ENCODE data around the gene IL17REL. TPM values are rescaled to one million over a fixed set of nuclear protein-coding genes. Genes with fewer than 3 reads are reported as not detected.

Gene IL17REL
- total RNA-seq, 1 donor from 2014 or later = not detected

DNA sequence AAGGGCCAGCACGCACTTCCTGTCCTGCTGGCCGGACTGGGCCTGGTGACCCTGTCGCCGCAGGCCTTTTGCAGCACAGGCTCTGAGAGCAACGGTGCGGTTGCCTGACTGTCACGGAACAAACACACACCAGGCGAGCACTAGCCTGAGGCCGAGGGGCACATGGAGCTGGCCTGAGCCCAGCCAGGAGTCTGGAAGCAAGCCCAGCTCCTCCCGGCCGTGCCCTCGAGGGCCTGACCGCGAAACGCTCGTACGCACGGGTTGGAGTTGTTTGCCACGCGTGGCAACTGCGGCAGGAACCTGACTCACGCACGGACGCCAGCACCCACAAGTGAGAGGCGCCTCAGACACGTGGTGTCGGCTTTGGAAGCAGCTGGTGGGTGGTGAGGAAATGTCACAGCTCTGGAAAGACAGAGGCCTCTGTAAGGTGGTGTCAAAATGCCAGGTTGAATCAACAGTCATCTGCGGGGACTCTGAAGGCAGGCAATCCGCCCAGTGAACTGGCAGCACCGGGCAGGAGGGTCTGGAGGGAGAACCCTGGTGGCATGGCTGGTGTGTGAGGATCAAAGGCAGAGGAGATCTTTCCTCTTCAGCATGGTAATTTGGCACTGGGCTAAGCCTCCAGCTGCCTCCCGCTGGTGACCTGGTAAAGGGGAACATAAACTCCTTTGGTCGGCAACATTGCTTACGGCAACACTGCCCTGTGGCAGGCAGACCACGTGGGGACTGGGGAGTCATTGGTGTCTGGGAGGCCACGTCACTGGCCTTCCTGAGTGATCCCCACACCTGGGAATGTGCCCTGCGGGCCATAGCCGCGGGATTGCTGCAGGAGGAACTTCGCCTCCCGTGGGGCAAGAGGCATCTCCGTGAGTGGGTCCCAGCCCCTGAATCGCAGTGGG lies 15.3 kb upstream of the IL17REL start:
- intact Hi-C loops (cut with micrococcal nuclease) = no loop called here

DNA sequence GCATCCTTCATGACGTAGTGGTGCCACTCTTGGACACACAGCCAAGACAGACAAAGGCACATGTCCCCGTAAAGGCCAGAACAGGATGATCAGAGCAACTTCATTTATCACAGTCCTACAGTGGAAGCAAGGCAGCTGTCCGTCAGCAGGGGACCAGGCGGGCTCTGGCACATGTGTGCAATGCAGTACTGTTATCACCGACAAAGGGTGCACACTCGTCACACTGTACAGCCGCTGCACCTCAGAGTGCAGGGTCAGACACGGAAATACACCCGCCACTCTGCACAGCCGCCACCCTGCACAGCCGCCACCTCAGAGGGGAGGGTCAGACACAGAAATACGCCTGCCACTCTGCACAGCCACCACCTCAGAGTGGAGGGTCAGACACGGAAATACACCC lies 13.4 kb upstream of the IL17REL start:
- intact Hi-C loops (cut with micrococcal nuclease) = no loop called here

- intact Hi-C loops (cut with micrococcal nuclease) = no loop called here
Measured at GRCh38 chr22:50022171-50022819, 9.7 kb upstream of the IL17REL start.

- intact Hi-C loops (cut with micrococcal nuclease) = no loop called here
Measured at GRCh38 chr22:50020606-50021005, 8.0 kb upstream of the IL17REL start.

- intact Hi-C loops (cut with micrococcal nuclease) = no loop called here
Measured at GRCh38 chr22:50019316-50019715, 6.8 kb upstream of the IL17REL start.

- intact Hi-C loops (cut with micrococcal nuclease) = no loop called here
Measured at GRCh38 chr22:50018608-50019285, 6.2 kb upstream of the IL17REL start.

- intact Hi-C loops (cut with micrococcal nuclease) = no loop called here
Measured at GRCh38 chr22:50017701-50018224, 5.2 kb upstream of the IL17REL start.

DNA sequence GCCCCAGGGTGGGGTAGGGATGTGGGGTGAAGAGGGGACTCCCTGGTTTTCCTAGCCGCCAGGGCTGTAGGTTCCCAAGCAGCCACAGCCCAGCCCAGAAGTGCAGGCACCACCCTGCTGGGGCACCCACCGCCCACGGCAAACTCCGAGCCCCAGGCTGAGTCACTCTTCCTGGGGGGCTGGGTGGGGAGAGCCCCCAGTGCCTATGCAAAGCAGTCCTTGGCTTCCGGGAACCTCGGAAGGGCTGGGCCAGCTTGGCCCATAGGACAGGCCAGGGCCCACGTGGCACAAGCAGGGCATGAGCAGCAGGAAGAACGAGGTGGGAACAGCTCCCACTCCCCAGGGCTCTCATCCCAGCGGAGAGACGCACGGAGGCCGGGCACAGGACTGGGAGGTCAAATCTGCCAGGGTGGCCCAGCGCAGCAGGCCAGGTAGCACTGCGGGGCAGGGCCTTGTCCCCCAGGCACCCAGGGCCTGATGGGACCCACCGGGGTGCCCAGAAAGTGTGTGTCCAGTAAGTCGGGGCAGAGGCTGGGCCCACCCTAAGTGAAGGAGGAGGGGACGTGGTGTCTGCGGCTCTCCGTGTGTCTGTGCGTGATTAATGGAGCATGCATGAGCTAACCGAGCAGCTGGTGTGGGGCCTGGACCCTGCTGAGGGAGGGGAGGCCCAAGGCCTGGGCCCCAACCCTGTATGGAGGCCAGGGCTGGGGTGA lies 4.6 kb upstream of the IL17REL start:
- intact Hi-C loops (cut with micrococcal nuclease) = no loop called here

DNA sequence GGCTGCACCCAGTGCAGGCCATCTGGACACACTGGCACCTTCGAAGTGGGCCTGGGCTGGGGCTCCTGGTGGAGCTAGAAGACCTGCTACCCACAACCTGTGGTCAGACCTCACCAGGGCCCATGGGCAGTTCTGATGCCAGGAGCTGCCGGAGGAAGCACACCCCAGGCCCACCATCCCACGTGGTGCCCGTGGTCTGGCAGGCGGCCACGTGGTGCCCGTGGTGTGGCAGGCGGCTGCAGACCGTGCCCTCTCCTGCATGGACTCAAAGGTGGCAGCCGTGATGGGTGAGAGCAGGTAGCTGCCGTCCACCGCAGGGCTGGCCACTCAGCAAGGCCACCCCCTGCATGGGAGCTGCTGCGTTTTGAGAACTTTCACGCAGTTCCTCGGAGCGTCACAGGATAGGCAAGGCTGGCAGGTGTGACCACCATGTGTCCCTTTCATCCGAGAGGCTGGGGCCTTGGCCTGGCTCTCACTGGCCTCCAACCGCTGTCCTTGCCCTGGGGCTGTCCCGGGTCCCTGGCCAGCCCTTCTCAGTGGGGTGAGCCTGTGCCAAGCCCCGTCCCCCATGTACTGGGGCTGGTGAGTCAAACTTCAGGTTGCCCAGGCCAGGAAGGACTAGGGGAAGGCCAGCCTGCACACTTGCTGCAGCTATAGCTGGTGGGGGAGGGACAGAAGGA lies 3.9 kb upstream of the IL17REL start:
- intact Hi-C loops (cut with micrococcal nuclease) = no loop called here

- intact Hi-C loops (cut with micrococcal nuclease) = no loop called here
Measured at GRCh38 chr22:50015451-50016307, 3.1 kb upstream of the IL17REL start.

DNA sequence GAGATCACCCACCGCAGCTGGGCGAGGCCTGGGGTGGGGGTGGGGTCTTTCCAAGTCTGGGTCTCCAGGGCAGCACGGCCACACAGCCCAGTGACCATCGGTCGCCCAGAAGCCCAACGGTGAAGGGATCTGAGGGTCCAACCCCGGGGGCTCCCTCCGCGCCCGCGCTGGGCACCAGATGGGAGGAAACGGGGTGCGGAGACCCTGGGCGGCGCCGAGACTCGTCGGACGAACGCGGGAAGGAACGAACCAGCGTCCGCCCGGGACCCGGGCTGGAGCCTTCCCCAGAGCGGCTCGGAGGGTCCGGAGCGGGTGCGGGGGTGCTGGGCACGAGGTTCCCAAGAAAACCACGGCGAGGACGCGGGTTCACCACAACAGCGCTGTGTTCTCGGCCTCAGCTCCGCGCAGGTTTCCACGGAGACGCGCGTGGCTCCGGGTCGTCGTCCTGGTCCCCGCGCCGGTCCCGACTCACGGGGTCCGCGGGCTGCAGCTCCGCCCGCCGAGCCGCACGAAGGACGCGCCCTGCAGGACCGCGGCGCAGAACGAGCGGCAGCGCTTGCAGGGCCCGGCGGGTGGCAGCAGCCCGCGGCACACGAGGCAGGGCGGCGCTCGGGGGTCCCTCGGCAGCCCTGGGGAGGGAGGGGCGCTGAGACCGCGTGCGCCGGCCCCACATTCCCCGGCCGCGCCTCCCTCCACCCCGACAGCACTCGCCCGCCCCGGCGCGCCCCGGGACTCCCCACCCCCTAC lies 2.3 kb upstream of the IL17REL start:
- intact Hi-C loops (cut with micrococcal nuclease) = no loop called here

DNA sequence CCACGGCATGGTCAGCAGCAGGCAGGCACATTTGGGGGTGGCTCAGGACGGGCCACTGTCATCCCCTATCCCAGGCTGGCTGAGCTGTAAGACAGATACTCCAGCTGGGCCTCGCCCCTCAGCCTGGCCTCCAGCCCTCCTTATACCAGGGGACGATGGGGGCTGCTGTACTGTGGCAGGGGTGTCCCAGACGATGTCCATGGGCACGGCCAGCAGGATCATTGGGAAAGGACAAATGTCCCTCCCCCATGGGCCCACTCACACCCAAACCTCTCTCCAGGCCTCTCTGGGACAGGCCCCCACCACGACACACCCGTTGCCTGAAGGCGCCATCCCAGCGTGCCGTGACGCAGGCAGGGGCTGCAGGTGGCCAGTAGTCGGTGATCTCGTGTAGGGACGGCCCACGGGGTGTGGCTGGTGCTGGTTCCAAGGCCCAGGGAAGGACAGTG lies 1.5 kb upstream of the IL17REL start:
- intact Hi-C loops (cut with micrococcal nuclease) = no loop called here

DNA sequence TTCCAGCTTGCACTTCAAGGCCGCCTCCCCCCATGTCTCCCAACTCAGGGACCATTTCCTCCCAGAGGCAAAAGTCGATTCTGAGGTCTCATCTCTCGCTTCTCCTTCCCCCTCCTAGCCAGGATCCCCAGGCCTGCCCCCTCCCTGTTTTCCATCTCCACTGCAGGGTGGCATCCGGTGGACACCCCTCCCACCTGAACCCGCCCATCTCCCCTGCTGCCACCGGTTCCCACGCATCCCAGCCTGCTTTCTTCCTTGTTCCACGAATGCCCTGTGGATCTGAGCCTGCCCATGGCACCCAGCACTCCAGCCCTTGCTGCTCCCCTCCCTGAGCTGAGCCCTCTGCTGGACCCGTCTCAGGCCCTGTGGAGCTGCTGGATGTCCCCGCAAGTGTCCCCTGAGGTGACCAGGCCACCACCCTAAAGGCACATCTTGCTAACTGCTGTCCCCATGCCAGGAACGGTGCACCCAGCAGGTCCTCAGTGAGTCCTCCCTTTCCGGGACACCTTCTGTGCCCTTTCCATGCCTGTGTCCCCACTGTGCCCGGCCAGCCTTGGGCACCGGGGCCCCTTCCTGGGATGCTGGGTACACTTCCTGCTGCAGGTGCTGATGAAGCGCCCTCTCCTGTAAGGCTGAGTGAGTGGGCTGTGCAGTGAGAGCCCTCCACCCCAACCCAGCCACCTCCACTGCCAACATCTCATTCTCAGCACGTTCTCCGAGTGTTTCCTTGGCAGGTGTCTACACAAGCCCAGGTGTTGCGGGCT lies 936 bp downstream of the IL17REL start:
- intact Hi-C loops (cut with micrococcal nuclease) = no loop called here

- intact Hi-C loops (cut with micrococcal nuclease) = no loop called here
Measured at GRCh38 chr22:50010676-50011446, 1.7 kb downstream of the IL17REL start.

GRCh38 chr22:50009765-50010675 lies 2.5 kb downstream of the IL17REL start:
- intact Hi-C loops (cut with micrococcal nuclease) = no loop called here

GRCh38 chr22:50009251-50009650 lies 3.3 kb downstream of the IL17REL start:
- intact Hi-C loops (cut with micrococcal nuclease) = no loop called here

All from T-helper 1 cell treated with Interleukin-12 subunit alpha and Interleukin-12 subunit beta and Interleukin-4 antibody, amounts not matched to agents 30 ng/mL and 1 ng/mL, for 36 hours (primary cell).